ENCODE data around the gene E2F6. TPM values are rescaled to one million over a fixed set of nuclear protein-coding genes. Genes with fewer than 3 reads are reported as not detected.

E2F6 gene
- total and polyA plus RNA-seq, 2 of the 4 experiments (the other 2 are of a cell fraction), result 8.2 to 10.9 TPM

- CTCF ChIA-PET, result interaction anchor here (1.3 kb wide), 1 partner anchor 71 kb away, joined by 3 read pairs; no protein-coding TSS in a partner anchor
Observed at GRCh38 chr2:11512431-11512830, 46.5 kb upstream of the E2F6 start.

More at GRCh38 chr2:11512431-11512830, 46.5 kb upstream of the E2F6 start:
- Histone ChIP-seq H3K9me1 (ENCODE audit: insufficient read depth, low read length) (no peaks in the 10 kb centered on the region), H2BK120ac (ENCODE audit: low read depth, low read length) (no peak overlapping the region), H3K9ac (ENCODE audit: low read depth, low read length) (no peak overlapping the region), H3K4me3 (ENCODE audit: insufficient read depth, low read depth, low read length) (no peak overlapping the region), H3K23ac (ENCODE audit: low read depth, low read length) (no peak overlapping the region), H4K8ac (ENCODE audit: low read depth in 2 of 2, low read length in 2 of 2) (no peak overlapping the region), H3K27me3 (ENCODE audit: control insufficient read depth, insufficient read depth, low read length) (peaks cover 53% of the 10 kb centered on the region), H3K4me1 (ENCODE audit: control insufficient read depth, insufficient read depth, low read length) (no peaks in the 10 kb centered on the region; the same call in 1 of the 2 replicates), H4K20me1 (ENCODE audit: insufficient read depth, low read length) (no peaks in the 10 kb centered on the region; the same call in 1 of the 2 replicates), H4K5ac (ENCODE audit: low read depth, low read length) (no peak overlapping the region), H3K9me3 (ENCODE audit: control insufficient read depth, insufficient read depth, low read length) (0 out of 2 replicates have a peak, but pooled peaks cover 2% of the 10 kb centered on the region), H2AK5ac (ENCODE audit: low read depth, low read length) (no peak overlapping the region), H4K91ac (ENCODE audit: insufficient read depth, low read depth, low read length) (no peak overlapping the region), H3K4ac (ENCODE audit: low read depth, low read length) (no peak overlapping the region), H3K27ac (ENCODE audit: insufficient read depth, low read length) (no peak overlapping the region), H3K14ac (replicated peaks; ENCODE audit: low read depth, low read length) (no peak overlapping the region), H3K4me2 (ENCODE audit: low read depth, low read length) (no peak overlapping the region), H3K79me1 (ENCODE audit: low read depth in 1 of 2, low read length in 2 of 2) (no peaks in the 10 kb centered on the region), H2BK20ac (ENCODE audit: low read depth, low read length) (no peak overlapping the region), H3K36me3 (ENCODE audit: control insufficient read depth, insufficient read depth, low read length) (no peaks in the 10 kb centered on the region), H2AFZ (replicated peaks; ENCODE audit: low read length, poor library complexity) (no peak overlapping the region), H2BK15ac (ENCODE audit: low read depth, low read length) (no peak overlapping the region), H3K56ac (ENCODE audit: extremely low read depth, insufficient read depth, low read length) (no peak overlapping the region), H3K18ac (ENCODE audit: low read depth, low read length) (no peak overlapping the region), H2BK5ac (ENCODE audit: low read depth, low read length, poor library complexity, severe bottlenecking) (no peak overlapping the region), H2AK9ac (replicated peaks; ENCODE audit: low read depth, low read length, poor library complexity) (no peak overlapping the region)
- in situ Hi-C loops (cut with MboI; ENCODE audit: low sequenced_read_pairs) (no loop called here), intact Hi-C loops (cut with micrococcal nuclease) (no loop called here), dilution Hi-C loops (cut with HindIII; ENCODE audit: low sequenced_read_pairs, unreplicated experiment) (no loop called here)
- TF ChIP-seq CEBPB (IDR thresholded peaks at IDR 0.05; ENCODE audit: low read depth, low read length), result no peak
- no peak for TF ChIP-seq MAFK (IDR thresholded peaks at IDR 0.05; ENCODE audit: low read depth, low read length)
- TF ChIP-seq, protein P1, sequence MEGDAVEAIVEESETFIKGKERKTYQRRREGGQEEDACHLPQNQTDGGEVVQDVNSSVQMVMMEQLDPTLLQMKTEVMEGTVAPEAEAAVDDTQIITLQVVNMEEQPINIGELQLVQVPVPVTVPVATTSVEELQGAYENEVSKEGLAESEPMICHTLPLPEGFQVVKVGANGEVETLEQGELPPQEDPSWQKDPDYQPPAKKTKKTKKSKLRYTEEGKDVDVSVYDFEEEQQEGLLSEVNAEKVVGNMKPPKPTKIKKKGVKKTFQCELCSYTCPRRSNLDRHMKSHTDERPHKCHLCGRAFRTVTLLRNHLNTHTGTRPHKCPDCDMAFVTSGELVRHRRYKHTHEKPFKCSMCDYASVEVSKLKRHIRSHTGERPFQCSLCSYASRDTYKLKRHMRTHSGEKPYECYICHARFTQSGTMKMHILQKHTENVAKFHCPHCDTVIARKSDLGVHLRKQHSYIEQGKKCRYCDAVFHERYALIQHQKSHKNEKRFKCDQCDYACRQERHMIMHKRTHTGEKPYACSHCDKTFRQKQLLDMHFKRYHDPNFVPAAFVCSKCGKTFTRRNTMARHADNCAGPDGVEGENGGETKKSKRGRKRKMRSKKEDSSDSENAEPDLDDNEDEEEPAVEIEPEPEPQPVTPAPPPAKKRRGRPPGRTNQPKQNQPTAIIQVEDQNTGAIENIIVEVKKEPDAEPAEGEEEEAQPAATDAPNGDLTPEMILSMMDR (conservative IDR thresholded peaks at IDR 0.05; ENCODE audit: low read depth, low read length), result no peak
- TF ChIP-seq RAD21 (IDR thresholded peaks at IDR 0.05; ENCODE audit: low read length), result no peak
- POLR2A ChIA-PET (ENCODE audit: unreplicated experiment), result no interaction called here
- BruUV-seq (replicated peaks), result no TSS peak
- ATAC-seq (ENCODE audit: low read depth) (no peak), DNase-seq (no peak)
- WGBS, 2 experiments (ENCODE audit: extremely low coverage in 2 of 2, insufficient read length in 1 of 2), result no CpG with 5 or more reads among the region's 5 CpGs
